ENCODE data around the gene HAPSTR1.
"Not testable (repeated sequence)": the region's sequence is repeated elsewhere in the genome, so short reads cannot be mapped to it uniquely, and the experiment has no call there.

The HAPSTR1 gene

GRCh38 chr16:9070254-9070653 is 21.2 kb upstream of the HAPSTR1 start:
- no peaks in the 10 kb centered on the region for H3K36me3 ChIP-seq (ENCODE audit: control insufficient read depth, insufficient read depth, low read length)
- 72 to 82% methylated on average over 2 to 3 of the region's 4 CpGs for WGBS, 2 experiments (ENCODE audit: insufficient coverage in 2 of 2)
- H3K27ac ChIP-seq (ENCODE audit: low read depth, low read length, severe bottlenecking), result no peak overlapping the region
- H3K9me3 ChIP-seq (ENCODE audit: control insufficient read depth, low read length), result no peaks in the 10 kb centered on the region
- no peak overlapping the region for H3K4me3 ChIP-seq (ENCODE audit: extremely low read depth, insufficient read depth, low read length, poor library complexity, severe bottlenecking)
- peaks cover 5% of the 10 kb centered on the region for H3K4me1 ChIP-seq (ENCODE audit: control insufficient read depth, insufficient read depth, low read length, poor library complexity, severe bottlenecking)

GRCh38 chr16:9071377-9071776 is 20.1 kb upstream of the HAPSTR1 start:
- Histone ChIP-seq H3K36me3 (ENCODE audit: control insufficient read depth, insufficient read depth, low read length) (no peaks in the 10 kb centered on the region), H3K4me3 (ENCODE audit: extremely low read depth, insufficient read depth, low read length, poor library complexity, severe bottlenecking) (no peak overlapping the region), H3K27ac (ENCODE audit: low read depth, low read length, severe bottlenecking) (no peak overlapping the region), H3K4me1 (ENCODE audit: control insufficient read depth, insufficient read depth, low read length, poor library complexity, severe bottlenecking) (peaks cover 11% of the 10 kb centered on the region), H3K9me3 (ENCODE audit: control insufficient read depth, low read length) (peaks cover 7% of the 10 kb centered on the region)
- WGBS, 2 experiments (ENCODE audit: insufficient coverage in 2 of 2), result 81 to 87% methylated on average over 7 of the region's 9 CpGs

- peaks cover 21% of the 10 kb centered on the region for H3K4me1 ChIP-seq (ENCODE audit: control insufficient read depth, insufficient read depth, low read length, poor library complexity, severe bottlenecking)
- no peaks in the 10 kb centered on the region for H3K36me3 ChIP-seq (ENCODE audit: control insufficient read depth, insufficient read depth, low read length)
- no peak overlapping the region for H3K27ac ChIP-seq (ENCODE audit: low read depth, low read length, severe bottlenecking)
- H3K4me3 ChIP-seq (ENCODE audit: extremely low read depth, insufficient read depth, low read length, poor library complexity, severe bottlenecking), result no peak overlapping the region
- H3K9me3 ChIP-seq (ENCODE audit: control insufficient read depth, low read length), result peaks cover 7% of the 10 kb centered on the region
- WGBS, 2 experiments (ENCODE audit: insufficient coverage in 2 of 2), result 80 to 100% methylated on average over 1 to 4 of the region's 6 CpGs
These were observed 18.6 kb upstream of the HAPSTR1 start for GRCh38 chr16:9072806-9073341.

- WGBS, 2 experiments (ENCODE audit: insufficient coverage in 2 of 2), result 100% methylated on average over 3 to 4 of the region's 5 CpGs
- H3K9me3 ChIP-seq (ENCODE audit: control insufficient read depth, low read length), result peaks cover 11% of the 10 kb centered on the region
- no peaks in the 10 kb centered on the region for H3K36me3 ChIP-seq (ENCODE audit: control insufficient read depth, insufficient read depth, low read length)
- no peak overlapping the region for H3K4me3 ChIP-seq (ENCODE audit: extremely low read depth, insufficient read depth, low read length, poor library complexity, severe bottlenecking)
- H3K27ac ChIP-seq (ENCODE audit: low read depth, low read length, severe bottlenecking), result peak overlapping the region; percentile 39
- peaks cover 21% of the 10 kb centered on the region for H3K4me1 ChIP-seq (ENCODE audit: control insufficient read depth, insufficient read depth, low read length, poor library complexity, severe bottlenecking)
These were observed 16.0 kb upstream of the HAPSTR1 start for GRCh38 chr16:9075299-9076071.

GRCh38 chr16:9077091-9077809 is 14.2 kb upstream of the HAPSTR1 start:
- Histone ChIP-seq H3K4me1 (ENCODE audit: control insufficient read depth, insufficient read depth, low read length, poor library complexity, severe bottlenecking) (peaks cover 21% of the 10 kb centered on the region), H3K36me3 (ENCODE audit: control insufficient read depth, insufficient read depth, low read length) (no peaks in the 10 kb centered on the region), H3K4me3 (ENCODE audit: extremely low read depth, insufficient read depth, low read length, poor library complexity, severe bottlenecking) (no peak overlapping the region), H3K27ac (ENCODE audit: low read depth, low read length, severe bottlenecking) (peak overlapping the region; percentile 50), H3K9me3 (ENCODE audit: control insufficient read depth, low read length) (peaks cover 11% of the 10 kb centered on the region)
- WGBS, 2 experiments (ENCODE audit: insufficient coverage in 2 of 2), result 74 to 76% methylated on average over 6 to 8 of the region's 11 CpGs

- H3K36me3 ChIP-seq (ENCODE audit: control insufficient read depth, insufficient read depth, low read length); H3K27ac ChIP-seq (ENCODE audit: low read depth, low read length, severe bottlenecking); H3K4me3 ChIP-seq (ENCODE audit: extremely low read depth, insufficient read depth, low read length, poor library complexity, severe bottlenecking): not testable (repeated sequence)
- 40 to 76% methylated on average over 2 to 3 of the region's 8 CpGs for WGBS, 2 experiments (ENCODE audit: insufficient coverage in 2 of 2)
- peaks cover 11% of the 10 kb centered on the region for H3K9me3 ChIP-seq (ENCODE audit: control insufficient read depth, low read length)
- peaks cover 16% of the 10 kb centered on the region for H3K4me1 ChIP-seq (ENCODE audit: control insufficient read depth, insufficient read depth, low read length, poor library complexity, severe bottlenecking)
These were observed 12.7 kb upstream of the HAPSTR1 start for GRCh38 chr16:9078467-9079429.

GRCh38 chr16:9079430-9079812 is 12.0 kb upstream of the HAPSTR1 start:
- Histone ChIP-seq H3K4me3 (ENCODE audit: extremely low read depth, insufficient read depth, low read length, poor library complexity, severe bottlenecking) (no peak overlapping the region), H3K27ac (ENCODE audit: low read depth, low read length, severe bottlenecking) (no peak overlapping the region), H3K9me3 (ENCODE audit: control insufficient read depth, low read length) (peaks cover 11% of the 10 kb centered on the region), H3K4me1 (ENCODE audit: control insufficient read depth, insufficient read depth, low read length, poor library complexity, severe bottlenecking) (peaks cover 16% of the 10 kb centered on the region), H3K36me3 (ENCODE audit: control insufficient read depth, insufficient read depth, low read length) (no peaks in the 10 kb centered on the region)
- 69 to 78% methylated on average over 1 to 3 of the region's 4 CpGs for WGBS, 2 experiments (ENCODE audit: insufficient coverage in 2 of 2)

- WGBS, 2 experiments (ENCODE audit: insufficient coverage in 2 of 2), result no CpG with 5 or more reads among the region's 1 CpG
- no peak overlapping the region for H3K4me3 ChIP-seq (ENCODE audit: extremely low read depth, insufficient read depth, low read length, poor library complexity, severe bottlenecking)
- H3K9me3 ChIP-seq (ENCODE audit: control insufficient read depth, low read length), result peaks cover 4% of the 10 kb centered on the region
- peaks cover 12% of the 10 kb centered on the region for H3K4me1 ChIP-seq (ENCODE audit: control insufficient read depth, insufficient read depth, low read length, poor library complexity, severe bottlenecking)
- H3K36me3 ChIP-seq (ENCODE audit: control insufficient read depth, insufficient read depth, low read length), result no peaks in the 10 kb centered on the region
- no peak overlapping the region for H3K27ac ChIP-seq (ENCODE audit: low read depth, low read length, severe bottlenecking)
These were observed 10.3 kb upstream of the HAPSTR1 start for GRCh38 chr16:9081158-9081557.

- H3K4me3 ChIP-seq (ENCODE audit: extremely low read depth, insufficient read depth, low read length, poor library complexity, severe bottlenecking), result no peak overlapping the region
- 96% methylated on average over 4 to 5 of the region's 6 CpGs for WGBS, 2 experiments (ENCODE audit: insufficient coverage in 2 of 2)
- H3K9me3 ChIP-seq (ENCODE audit: control insufficient read depth, low read length), result peaks cover 4% of the 10 kb centered on the region
- peaks cover 5% of the 10 kb centered on the region for H3K4me1 ChIP-seq (ENCODE audit: control insufficient read depth, insufficient read depth, low read length, poor library complexity, severe bottlenecking)
- no peak overlapping the region for H3K27ac ChIP-seq (ENCODE audit: low read depth, low read length, severe bottlenecking)
- no peaks in the 10 kb centered on the region for H3K36me3 ChIP-seq (ENCODE audit: control insufficient read depth, insufficient read depth, low read length)
These were observed 9.6 kb upstream of the HAPSTR1 start for GRCh38 chr16:9081843-9082242.

- no peak overlapping the region for H3K4me3 ChIP-seq (ENCODE audit: extremely low read depth, insufficient read depth, low read length, poor library complexity, severe bottlenecking)
- no peaks in the 10 kb centered on the region for H3K4me1 ChIP-seq (ENCODE audit: control insufficient read depth, insufficient read depth, low read length, poor library complexity, severe bottlenecking)
- H3K9me3 ChIP-seq (ENCODE audit: control insufficient read depth, low read length), result peaks cover 4% of the 10 kb centered on the region
- no peaks in the 10 kb centered on the region for H3K36me3 ChIP-seq (ENCODE audit: control insufficient read depth, insufficient read depth, low read length)
- WGBS, 2 experiments (ENCODE audit: insufficient coverage in 2 of 2), result 84 to 94% methylated on average over 3 to 6 of the region's 7 CpGs
- H3K27ac ChIP-seq (ENCODE audit: low read depth, low read length, severe bottlenecking), result no peak overlapping the region
These were observed 9.0 kb upstream of the HAPSTR1 start for GRCh38 chr16:9082422-9082821.
